SK-N-SH (cell line): ENCODE measurements around the gene MSI1.

ENCODE experiments used
- POLR2AphosphoS5 ChIP-seq: IDR thresholded peaks from 2 replicates; pipeline ENCODE4 v1.6.1; 2012; ENCODE audit warnings: low read depth, low read length
- SMC3 ChIP-seq: IDR thresholded peaks from 2 replicates; pipeline ENCODE4 v1.6.1; 2012; ENCODE audit warnings: low read depth, low read length, improper control_type of control experiment

DNA sequence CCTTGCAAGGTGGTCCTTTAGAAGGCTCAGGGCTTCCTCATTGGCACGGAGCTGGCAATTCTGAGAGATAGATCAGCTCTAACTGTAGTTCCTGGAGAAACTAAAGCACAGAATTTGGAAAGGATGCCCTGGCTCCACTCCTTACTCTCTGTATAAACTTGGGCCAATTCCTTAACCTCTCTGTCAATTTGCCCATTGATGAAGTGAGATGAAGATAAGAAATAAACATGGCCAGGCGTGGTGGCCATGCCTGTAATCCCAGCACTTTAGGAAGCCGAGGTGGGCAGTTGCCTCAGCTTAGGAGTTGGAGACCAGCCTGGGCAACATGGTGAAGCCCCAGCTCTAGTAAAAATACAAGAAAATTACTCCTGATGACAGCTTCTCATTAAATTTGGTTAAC, 34.9 kb upstream of the MSI1 start:
- TF ChIP-seq POLR2AphosphoS5 (no peak), SMC3 (no peak)
